ENCODE data around the gene TGIF2LX.
"Not testable (repeated sequence)": the region's sequence is repeated elsewhere in the genome, so short reads cannot be mapped to it uniquely, and the experiment has no call there.

- not testable (repeated sequence) for TF ChIP-seq GATA2, GATA3 (IDR thresholded peaks at IDR 0.05; ENCODE audit: low read depth, low read length)
Measured at GRCh38 chrX:89921665-89922064, at the start of gene TGIF2LX.
